Esophagus muscularis mucosa (tissue), 3 donors: ENCODE results near the gene DEGS2.

ENCODE experiments used
- CTCF ChIP-seq, 3 experiments: fragments of 200-600 bp in 2 of 3; fragments of 450-650 bp in 1 of 3; sonication (generic) in 2 of 3; IDR thresholded peaks; one replicate each; pipeline ENCODE4 v1.5.1; 2017 to 2019; ENCODE audit warnings: antibody characterized with exemption in 3 of 3, mild to moderate bottlenecking in 2 of 3, moderate library complexity in 1 of 3
- EP300 ChIP-seq: sonication (generic); formaldehyde crosslinking; IDR thresholded peaks from one replicate; pipeline ENCODE4 v1.6.1; 2017; ENCODE audit warnings: antibody characterized with exemption

GRCh38 chr14:100140452-100141078 is 18.9 kb downstream of the DEGS2 start:
- TF ChIP-seq CTCF (IDR thresholded peaks at IDR 0.05): peak in 1 of 3 experiments; percentile 14
- no peak for TF ChIP-seq EP300
